NCI-H2081 treated with DMSO at 0.1 percent for 48 hours (cell line): ENCODE data around the gene TMEM109.

Experiments
- DNase-seq: peaks from one replicate; lab custom pipeline; 2025; lab: John Stamatoyannopoulos, UW

TMEM109 gene

GRCh38 chr11:60925868-60926267 lies 11.9 kb downstream of the TMEM109 start:
- DNase-seq = no peak

GRCh38 chr11:60926500-60926899 lies 12.5 kb downstream of the TMEM109 start:
- DNase-seq = no peak

GRCh38 chr11:60927061-60927592 lies 13.2 kb downstream of the TMEM109 start:
- DNase-seq = no peak

- no peak for DNase-seq
Observed at GRCh38 chr11:60927600-60927999, 13.6 kb downstream of the TMEM109 start.

GRCh38 chr11:60928563-60929001 lies 14.6 kb downstream of the TMEM109 start:
- DNase-seq = no peak

- DNase-seq = no peak
Observed at GRCh38 chr11:60929764-60930163, 15.8 kb downstream of the TMEM109 start.

GRCh38 chr11:60930394-60930793 lies 16.4 kb downstream of the TMEM109 start:
- DNase-seq = no peak

GRCh38 chr11:60931917-60932316 lies 18.0 kb downstream of the TMEM109 start:
- DNase-seq = no peak

GRCh38 chr11:60932605-60933356 lies 18.8 kb downstream of the TMEM109 start:
- DNase-seq = no peak

- no peak for DNase-seq
Observed at GRCh38 chr11:60933416-60934123, 19.6 kb downstream of the TMEM109 start.

- no peak for DNase-seq
Observed at GRCh38 chr11:60934124-60934789, 20.3 kb downstream of the TMEM109 start.

GRCh38 chr11:60934790-60935605 lies 21.0 kb downstream of the TMEM109 start:
- DNase-seq = no peak

GRCh38 chr11:60935676-60936442 lies 21.9 kb downstream of the TMEM109 start:
- DNase-seq = no peak

- no peak for DNase-seq
Observed at GRCh38 chr11:60936467-60937143, 22.6 kb downstream of the TMEM109 start.

GRCh38 chr11:60937144-60937527 lies 23.2 kb downstream of the TMEM109 start:
- DNase-seq = no peak

- DNase-seq = no peak
Observed at GRCh38 chr11:60937811-60938210, 23.9 kb downstream of the TMEM109 start.

GRCh38 chr11:60938500-60938899 lies 24.5 kb downstream of the TMEM109 start:
- DNase-seq = no peak

GRCh38 chr11:60939301-60939700 lies 25.3 kb downstream of the TMEM109 start:
- no peak for DNase-seq

GRCh38 chr11:60939855-60940254 lies 25.9 kb downstream of the TMEM109 start:
- no peak for DNase-seq

- no peak for DNase-seq
Observed at GRCh38 chr11:60941371-60942119, 27.6 kb downstream of the TMEM109 start.
